DMS 273 (cell line): ENCODE data around the gene RHOH.

Experiments used
- DNase-seq: peaks from one replicate; lab custom pipeline; 2025; ENCODE audit not compliant: unreplicated experiment; lab: John Stamatoyannopoulos, UW

The RHOH gene

GRCh38 chr4:40232610-40233009 lies 35.8 kb downstream of the RHOH start:
- DNase-seq: no peak

GRCh38 chr4:40233227-40233626 lies 36.4 kb downstream of the RHOH start:
- no peak for DNase-seq

DNA sequence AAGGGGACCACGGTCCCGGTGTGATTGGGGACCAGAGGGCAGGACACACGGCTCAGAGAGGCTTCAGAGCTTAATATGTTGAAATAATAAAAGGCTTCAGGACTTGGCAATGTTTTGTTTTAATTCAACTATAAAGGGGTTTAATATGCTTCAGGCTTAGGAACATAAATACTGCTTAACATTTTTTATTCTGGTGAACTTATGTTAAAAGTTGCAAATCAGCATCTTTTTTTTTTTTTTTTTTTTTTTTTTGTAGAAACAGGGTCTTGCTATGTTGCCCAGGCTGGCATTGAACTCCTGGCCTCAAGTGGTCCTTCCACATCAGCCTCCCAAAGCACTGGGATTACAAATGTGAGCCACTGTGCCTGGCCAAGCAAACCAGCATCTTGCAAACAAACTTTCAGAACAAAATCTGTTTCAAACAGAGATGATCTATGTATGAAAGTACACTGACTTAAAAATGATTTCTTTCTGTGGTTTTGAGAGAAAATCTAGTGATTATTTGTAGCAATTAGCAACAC lies 37.7 kb downstream of the RHOH start:
- no peak for DNase-seq

DNA sequence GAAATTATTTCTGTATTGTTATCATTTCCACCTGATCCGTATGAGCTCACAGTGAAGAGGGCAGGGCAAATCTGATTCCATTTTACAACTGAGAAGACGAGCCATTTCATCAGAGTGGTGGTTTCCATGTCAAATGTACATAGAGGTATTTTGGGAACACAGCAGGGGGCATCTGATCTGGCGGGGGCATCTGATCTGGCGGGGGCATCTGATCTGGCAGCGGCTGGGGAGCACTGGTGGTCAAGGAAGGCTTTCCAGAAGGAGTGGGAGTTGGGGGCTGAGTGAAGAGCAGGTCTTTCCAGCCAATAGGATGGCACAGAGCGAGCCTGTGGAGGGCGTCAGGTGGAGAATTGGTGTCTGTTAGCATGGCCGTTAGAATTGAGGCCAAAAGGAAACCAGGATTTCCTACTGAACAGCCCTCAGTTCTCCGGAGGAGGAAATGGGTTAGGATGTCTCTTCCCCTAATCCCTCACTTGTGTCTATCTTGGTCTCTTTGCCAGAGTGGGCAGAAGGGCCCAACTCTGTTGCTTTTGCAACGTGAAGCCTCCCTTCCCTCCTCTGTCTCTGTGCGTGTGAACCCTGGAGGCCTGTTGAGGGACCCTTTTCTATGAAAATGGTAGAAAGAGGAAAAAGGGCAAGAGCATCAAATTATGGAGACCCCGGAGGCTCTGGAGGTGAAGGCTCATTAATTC lies 41.3 kb downstream of the RHOH start:
- DNase-seq: no peak

DNA sequence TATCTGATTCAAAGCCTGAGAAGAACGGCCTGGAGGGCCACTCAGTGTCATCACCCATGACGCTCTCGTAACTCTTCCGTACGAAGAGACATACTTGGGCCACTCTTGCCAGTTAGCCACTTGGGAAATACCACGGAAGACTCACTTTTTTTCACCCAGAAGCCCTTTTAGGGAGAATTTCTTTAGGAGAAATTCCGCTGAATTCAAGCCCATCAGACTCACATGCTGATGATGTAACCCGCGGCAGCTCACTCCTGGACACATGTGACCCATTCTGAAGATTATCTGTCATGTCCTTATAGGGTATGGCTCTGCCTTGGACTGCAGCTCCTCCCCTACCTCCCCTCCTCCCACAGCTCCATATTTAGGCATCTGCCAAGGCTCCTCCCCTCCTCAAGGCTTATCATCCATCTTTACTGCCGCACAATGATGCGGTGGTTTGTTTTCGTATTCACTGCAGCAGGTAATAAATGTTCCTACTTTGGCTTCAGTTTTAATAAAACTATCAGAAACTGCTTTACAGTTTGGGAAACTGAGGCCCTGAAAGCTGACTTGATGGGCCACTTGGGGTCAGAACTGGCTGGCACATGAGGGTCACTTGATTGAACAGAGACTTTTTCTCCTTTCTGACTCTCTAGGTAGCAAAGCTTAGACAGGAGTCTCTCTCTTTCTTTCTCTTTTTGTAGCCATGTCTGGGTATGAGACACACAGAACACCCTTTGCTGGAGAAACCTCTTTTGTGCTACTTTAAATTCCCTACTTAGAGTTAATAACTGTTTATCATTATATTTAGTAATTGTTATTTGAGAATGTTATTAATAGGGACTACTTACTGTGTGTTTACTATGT lies 42.1 kb downstream of the RHOH start:
- DNase-seq: no peak

- no peak for DNase-seq
Measured at GRCh38 chr4:40240040-40240653, 43.3 kb downstream of the RHOH start.

- DNase-seq: no peak
Measured at GRCh38 chr4:40241026-40241425, 44.2 kb downstream of the RHOH start.

GRCh38 chr4:40241941-40242340 lies 45.1 kb downstream of the RHOH start:
- DNase-seq: no peak

DNA sequence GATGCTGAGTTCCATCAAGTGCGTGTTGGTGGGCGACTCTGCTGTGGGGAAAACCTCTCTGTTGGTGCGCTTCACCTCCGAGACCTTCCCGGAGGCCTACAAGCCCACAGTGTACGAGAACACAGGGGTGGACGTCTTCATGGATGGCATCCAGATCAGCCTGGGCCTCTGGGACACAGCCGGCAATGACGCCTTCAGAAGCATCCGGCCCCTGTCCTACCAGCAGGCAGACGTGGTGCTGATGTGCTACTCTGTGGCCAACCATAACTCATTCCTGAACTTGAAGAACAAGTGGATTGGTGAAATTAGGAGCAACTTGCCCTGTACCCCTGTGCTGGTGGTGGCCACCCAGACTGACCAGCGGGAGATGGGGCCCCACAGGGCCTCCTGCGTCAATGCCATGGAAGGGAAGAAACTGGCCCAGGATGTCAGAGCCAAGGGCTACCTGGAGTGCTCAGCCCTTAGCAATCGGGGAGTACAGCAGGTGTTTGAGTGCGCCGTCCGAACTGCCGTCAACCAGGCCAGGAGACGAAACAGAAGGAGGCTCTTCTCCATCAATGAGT lies 46.6 kb downstream of the RHOH start:
- DNase-seq: no peak

DNA sequence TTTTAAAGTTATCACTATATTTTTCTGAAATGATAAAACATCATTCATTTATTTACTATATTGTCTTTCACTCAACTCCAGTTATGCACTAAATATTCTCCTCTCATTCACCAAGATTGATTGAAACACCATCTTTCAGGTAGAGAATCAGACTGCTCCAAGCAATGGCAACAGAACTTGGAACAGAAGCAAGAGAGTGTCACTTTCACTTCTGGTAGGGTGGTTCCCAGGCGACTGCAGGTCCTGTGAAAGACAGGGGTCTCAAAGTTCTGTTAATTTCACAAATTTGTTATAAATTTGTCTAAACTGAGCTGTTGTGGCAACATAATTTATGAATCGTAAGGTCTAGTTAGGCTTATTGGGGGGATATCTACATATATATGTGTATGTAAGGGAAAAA lies 47.8 kb downstream of the RHOH start:
- DNase-seq: no peak

DNA sequence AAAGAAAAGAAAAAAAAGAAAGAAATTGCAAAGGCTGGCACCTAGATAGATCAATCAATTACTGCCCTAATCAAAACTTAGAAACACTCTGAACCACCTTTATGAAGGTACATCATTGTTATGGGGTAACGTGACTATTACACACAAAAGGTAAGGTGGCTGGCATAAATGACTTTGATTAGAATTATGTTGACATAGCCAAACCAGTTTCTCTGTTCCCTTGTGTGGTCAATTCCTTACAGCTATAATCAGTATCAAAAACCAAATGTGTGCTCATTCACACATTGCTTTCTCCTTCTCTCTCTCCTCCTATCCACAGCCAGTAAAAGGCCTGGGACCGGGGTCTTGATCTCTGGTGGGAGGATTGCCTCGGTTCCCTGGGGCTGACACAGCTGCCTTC lies 48.7 kb downstream of the RHOH start:
- DNase-seq: no peak

DNA sequence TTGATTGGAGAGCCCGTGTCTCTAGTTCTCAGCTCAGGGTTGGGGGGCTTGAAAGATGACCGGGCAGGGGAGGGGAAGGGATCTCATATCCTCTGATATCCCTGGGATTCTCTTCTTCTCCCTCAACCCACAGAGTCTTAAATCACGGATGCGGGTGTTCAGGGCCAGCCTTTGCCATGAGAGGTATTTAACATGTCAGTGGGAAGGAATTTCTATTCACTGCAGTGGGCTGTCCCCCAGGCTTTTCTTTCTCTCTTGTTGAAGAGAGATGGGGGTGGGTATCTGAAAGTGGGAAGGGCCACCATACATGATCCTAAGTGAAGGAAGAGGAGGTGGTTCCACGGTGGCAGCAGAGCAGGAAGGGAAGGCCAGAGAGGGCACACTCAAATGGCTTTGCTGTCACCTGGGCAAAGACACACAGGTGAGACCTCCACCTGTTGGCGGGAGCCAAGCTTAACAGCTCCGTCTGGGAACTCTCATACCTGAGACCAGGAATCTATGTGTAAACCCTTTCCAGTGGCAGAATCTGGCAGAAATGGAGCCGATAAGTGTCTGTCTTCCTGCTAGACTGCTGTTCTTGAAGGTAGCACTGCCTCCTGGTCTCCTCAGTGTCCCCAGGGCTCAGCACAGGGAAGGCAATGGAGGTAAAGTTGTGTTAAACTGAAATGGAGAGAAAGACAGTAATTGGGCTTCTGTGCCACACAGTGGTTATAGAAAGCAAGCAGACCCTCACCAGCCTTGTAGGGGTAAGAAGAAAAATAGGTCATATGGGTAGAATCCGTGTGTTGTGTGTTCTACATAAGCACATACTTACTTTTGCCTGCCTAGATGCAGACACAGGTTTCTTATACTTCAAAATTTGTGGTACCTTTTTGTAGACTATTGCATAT lies 49.4 kb downstream of the RHOH start:
- no peak for DNase-seq

- DNase-seq: no peak
Measured at GRCh38 chr4:40246938-40247337, 50.1 kb downstream of the RHOH start.

DNA sequence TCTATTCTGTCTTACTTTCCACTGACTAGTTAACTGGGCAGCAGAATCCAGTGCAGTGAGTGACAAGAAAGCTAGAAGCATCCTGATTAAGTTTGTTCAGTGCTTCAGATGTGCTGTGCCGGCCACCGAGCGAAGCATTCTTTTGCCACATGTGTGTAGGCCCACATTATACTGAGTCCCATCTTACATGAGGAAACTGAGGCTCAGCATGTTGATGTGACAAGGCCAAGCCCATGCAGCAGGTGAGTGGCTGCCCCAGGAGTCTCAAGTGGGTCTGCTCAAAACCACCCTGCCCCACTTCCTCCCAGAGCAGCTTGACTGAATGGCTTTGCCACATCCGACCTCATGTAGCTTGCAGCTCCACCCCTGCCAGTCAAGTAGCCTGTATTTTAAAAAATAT lies 50.5 kb downstream of the RHOH start:
- DNase-seq: no peak

- no peak for DNase-seq
Measured at GRCh38 chr4:40251366-40251765, 54.5 kb downstream of the RHOH start.

GRCh38 chr4:40253906-40254305 lies 57.1 kb downstream of the RHOH start:
- DNase-seq: no peak

- peak; percentile 26 for DNase-seq
Measured at GRCh38 chr4:40254608-40255392, 58.0 kb downstream of the RHOH start.

DNA sequence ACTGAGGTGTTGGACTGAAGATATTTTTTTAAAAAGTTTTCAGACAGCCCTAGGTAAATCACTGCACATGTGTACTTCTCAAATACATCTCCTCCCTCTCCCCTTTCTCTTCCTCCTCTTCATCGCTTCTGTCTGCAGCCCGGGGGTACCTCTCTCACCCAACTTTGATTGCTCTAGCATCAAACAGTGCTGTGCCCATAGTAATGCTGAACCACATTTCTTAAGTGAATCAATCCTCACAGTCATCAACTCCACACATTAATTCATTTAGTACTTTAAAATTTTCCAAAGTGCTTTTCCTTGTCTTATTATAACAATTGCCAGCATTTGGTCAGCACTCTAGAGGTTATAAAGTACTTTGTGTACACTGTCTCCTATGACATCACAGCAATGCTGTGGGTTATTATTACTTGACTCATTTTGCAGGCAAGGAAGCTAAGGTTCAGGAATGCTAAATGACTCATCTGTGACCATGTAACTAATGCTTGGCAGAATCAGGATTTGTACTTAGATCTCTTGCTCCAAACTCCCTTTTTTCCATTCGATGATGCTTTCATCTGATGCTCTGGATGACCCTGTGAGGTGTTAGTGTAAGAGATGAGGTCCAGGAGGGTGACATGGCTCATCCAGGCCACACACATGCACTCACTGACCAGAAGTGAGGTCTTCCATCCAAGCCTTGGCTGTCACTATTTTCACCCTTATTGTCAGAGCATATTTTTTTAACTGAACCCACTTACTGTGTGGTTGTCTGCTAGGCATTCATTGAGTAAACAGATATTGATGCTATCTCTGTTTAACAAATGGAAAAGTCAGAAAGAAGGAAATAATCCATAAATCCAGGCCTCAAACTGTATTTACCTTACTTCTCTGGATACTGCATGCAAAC lies 58.8 kb downstream of the RHOH start:
- peak; percentile 26 for DNase-seq

GRCh38 chr4:40256329-40256728 lies 59.5 kb downstream of the RHOH start:
- DNase-seq: peak; percentile 76
